HK-2 (cell line): ENCODE measurements around the gene CMSS1.
"Not testable (repeated sequence)": the region's sequence is repeated elsewhere in the genome, so short reads cannot be mapped to it uniquely, and the experiment has no call there.

ENCODE experiments used
- DNase-seq: peaks from one replicate; pipeline ENCODE4 v3.0.0-alpha.2; 2018; ENCODE audit not compliant: unreplicated experiment

The CMSS1 gene

GRCh38 chr3:100024520-100025303 lies 207.1 kb downstream of the CMSS1 start:
- DNase-seq = no peak

GRCh38 chr3:100027321-100027720 lies 209.7 kb downstream of the CMSS1 start:
- DNase-seq = no peak

- no peak for DNase-seq
These were observed 211.4 kb downstream of the CMSS1 start for GRCh38 chr3:100029052-100029451.

- DNase-seq = no peak
These were observed 212.0 kb downstream of the CMSS1 start for GRCh38 chr3:100029689-100030088.

- no peak for DNase-seq
These were observed 212.7 kb downstream of the CMSS1 start for GRCh38 chr3:100030346-100030745.

GRCh38 chr3:100030914-100031425 lies 213.3 kb downstream of the CMSS1 start:
- no peak for DNase-seq

GRCh38 chr3:100032243-100032642 lies 214.6 kb downstream of the CMSS1 start:
- no peak for DNase-seq

GRCh38 chr3:100033184-100033583 lies 215.5 kb downstream of the CMSS1 start:
- no peak for DNase-seq

- DNase-seq = no peak
These were observed 216.3 kb downstream of the CMSS1 start for GRCh38 chr3:100033903-100034471.

GRCh38 chr3:100039075-100039474 lies 221.4 kb downstream of the CMSS1 start:
- DNase-seq = no peak

- DNase-seq = no peak
These were observed 223.0 kb downstream of the CMSS1 start for GRCh38 chr3:100040451-100041225.

- no peak for DNase-seq
These were observed 223.7 kb downstream of the CMSS1 start for GRCh38 chr3:100041328-100041749.

- DNase-seq = no peak
These were observed 224.7 kb downstream of the CMSS1 start for GRCh38 chr3:100042166-100042981.

GRCh38 chr3:100043271-100043670 lies 225.6 kb downstream of the CMSS1 start:
- DNase-seq = no peak

- DNase-seq = no peak
These were observed 226.7 kb downstream of the CMSS1 start for GRCh38 chr3:100044369-100044768.

GRCh38 chr3:100045696-100046095 lies 228.0 kb downstream of the CMSS1 start:
- no peak for DNase-seq

- no peak for DNase-seq
These were observed 229.3 kb downstream of the CMSS1 start for GRCh38 chr3:100046986-100047385.

GRCh38 chr3:100047455-100048141 lies 229.9 kb downstream of the CMSS1 start:
- DNase-seq = no peak

- no peak for DNase-seq
These were observed 230.6 kb downstream of the CMSS1 start for GRCh38 chr3:100048248-100048647.

- not testable (repeated sequence) for DNase-seq
These were observed 233.9 kb downstream of the CMSS1 start for GRCh38 chr3:100051513-100051912.
